GM18909 (cell line): ENCODE data around the gene ZNF358.
"Not testable (repeated sequence)": the region's sequence is repeated elsewhere in the genome, so short reads cannot be mapped to it uniquely, and the experiment has no call there.

Experiments
- ATAC-seq: cut with Tn5 transposase; IDR thresholded peaks from one replicate; pipeline ENCODE4 v1.9.1; 2021; ENCODE audit warnings: mild to moderate bottlenecking; ENCODE audit not compliant: unreplicated experiment, poor library complexity

Gene ZNF358

GRCh38 chr19:7534531-7535046, 18.7 kb downstream of the ZNF358 start:
- peak; percentile 5 for ATAC-seq

GRCh38 chr19:7535047-7535997, 19.4 kb downstream of the ZNF358 start, which contains the start of gene PNPLA6:
TSS of gene PNPLA6 (plus strand) at chr19:7535717. CDS start at chr19:7535789, 72 bp downstream.
- ATAC-seq = peak; percentile 78

GRCh38 chr19:7535998-7536695, 20.2 kb downstream of the ZNF358 start:
- no peak for ATAC-seq

GRCh38 chr19:7538990-7539389, 23.1 kb downstream of the ZNF358 start:
- not testable (repeated sequence) for ATAC-seq

GRCh38 chr19:7539827-7540425, 24.0 kb downstream of the ZNF358 start:
- no peak for ATAC-seq

GRCh38 chr19:7540761-7541474, 25.0 kb downstream of the ZNF358 start:
- ATAC-seq = no peak

GRCh38 chr19:7541475-7541824, 25.5 kb downstream of the ZNF358 start:
- ATAC-seq = no peak

GRCh38 chr19:7541828-7542443, 26.0 kb downstream of the ZNF358 start:
- ATAC-seq = no peak

GRCh38 chr19:7542556-7543348, 26.8 kb downstream of the ZNF358 start:
- ATAC-seq = no peak

- no peak for ATAC-seq
Measured at GRCh38 chr19:7544626-7545025, 28.7 kb downstream of the ZNF358 start.

GRCh38 chr19:7545300-7545699, 29.4 kb downstream of the ZNF358 start:
- ATAC-seq = no peak

- ATAC-seq = no peak
Measured at GRCh38 chr19:7545904-7546303, 30.0 kb downstream of the ZNF358 start.

GRCh38 chr19:7547159-7547558, 31.3 kb downstream of the ZNF358 start:
- ATAC-seq = no peak

- no peak for ATAC-seq
Measured at GRCh38 chr19:7549429-7550148, 33.7 kb downstream of the ZNF358 start.

- ATAC-seq = no peak
Measured at GRCh38 chr19:7550169-7550770, 34.4 kb downstream of the ZNF358 start.

- ATAC-seq = no peak
Measured at GRCh38 chr19:7550987-7551761, 35.3 kb downstream of the ZNF358 start.

GRCh38 chr19:7552781-7553180, 36.9 kb downstream of the ZNF358 start:
- no peak for ATAC-seq
